IMR-90 (cell line): ENCODE data around the gene EPB41L3. TPM values are rescaled to one million over a fixed set of nuclear protein-coding genes. Genes with fewer than 3 reads are reported as not detected.

Experiments used
- ATAC-seq: fragments of 200-7000 bp; cut with Tn5 transposase; 2 replicates; pipeline ENCODE4 v1.9.1; 2020; ENCODE audit warnings: low read depth, mild to moderate bottlenecking, moderate library complexity
- BruUV-seq: library from RNA; stranded (reverse); fragments of 400-500 nt; replicated peaks from 2 replicates; lab custom pipeline; 2021; lab: Mats Ljungman, UMichigan
- CTCF ChIA-PET: fragments of 300-600 bp; formaldehyde crosslinking; extraction: SDS; loops from one replicate; lab custom pipeline; 2021; ENCODE audit warnings: antibody characterized with exemption; lab: Yijun Ruan, JAX
- POLR2A ChIA-PET: fragments of 300-600 bp; sonication (Branson Sonifier 250); formaldehyde crosslinking; loops from one replicate; lab custom pipeline; 2022; ENCODE audit warnings: antibody characterized with exemption; ENCODE audit not compliant: unreplicated experiment; lab: Charles Lee
- DNase-seq: peaks from one replicate; pipeline ENCODE4 v3.0.0; 2013
- H2AFZ ChIP-seq: replicated peaks from 2 replicates; pipeline ENCODE3; 2013; ENCODE audit warnings: low read length, mild to moderate bottlenecking; ENCODE audit not compliant: poor library complexity
- H2AK5ac ChIP-seq: 2 replicates; pipeline ENCODE4 v1.6.1; 2013; ENCODE audit warnings: low read depth, low read length, inconsistent platforms
- H2AK9ac ChIP-seq: replicated peaks from 2 replicates; pipeline ENCODE3; 2013; ENCODE audit warnings: mild to moderate bottlenecking, low read depth, low read length, moderate library complexity; ENCODE audit not compliant: poor library complexity
- H2BK120ac ChIP-seq: 2 replicates; pipeline ENCODE4 v1.6.1; 2013; ENCODE audit warnings: low read depth, low read length, inconsistent platforms
- H2BK15ac ChIP-seq: 3 replicates; pipeline ENCODE4 v1.6.1; 2013; ENCODE audit warnings: low read depth, low read length, inconsistent platforms
- H2BK20ac ChIP-seq: 2 replicates; pipeline ENCODE4 v1.6.1; 2013; ENCODE audit warnings: low read depth, mild to moderate bottlenecking, inconsistent platforms, low read length, moderate library complexity
- H2BK5ac ChIP-seq: 2 replicates; pipeline ENCODE4 v1.6.1; 2013; ENCODE audit warnings: mild to moderate bottlenecking, low read depth, low read length, inconsistent platforms; ENCODE audit not compliant: poor library complexity, severe bottlenecking
- H3K14ac ChIP-seq: replicated peaks from 2 replicates; pipeline ENCODE4 v1.6.1; 2013; ENCODE audit warnings: low read depth, low read length, inconsistent platforms
- H3K18ac ChIP-seq: 2 replicates; pipeline ENCODE4 v1.6.1; 2013; ENCODE audit warnings: low read depth, low read length, control low read depth
- H3K23ac ChIP-seq: 2 replicates; pipeline ENCODE4 v1.6.1; 2013; ENCODE audit warnings: low read depth, low read length, inconsistent platforms
- H3K27ac ChIP-seq: 2 replicates; pipeline ENCODE4 v1.5.1; 2013; ENCODE audit warnings: mild to moderate bottlenecking, control low read depth, low read length; ENCODE audit not compliant: insufficient read depth
- H3K27me3 ChIP-seq: 2 replicates; pipeline ENCODE4 v1.6.1; 2013; ENCODE audit warnings: low read length; ENCODE audit not compliant: control insufficient read depth, insufficient read depth
- H3K36me3 ChIP-seq: 2 replicates; pipeline ENCODE4 v1.6.1; 2013; ENCODE audit warnings: low read length, mixed read lengths; ENCODE audit not compliant: control insufficient read depth, insufficient read depth
- H3K4ac ChIP-seq: 2 replicates; pipeline ENCODE4 v1.6.1; 2013; ENCODE audit warnings: low read depth, low read length, inconsistent platforms
- H3K4me1 ChIP-seq: 2 replicates; pipeline ENCODE4 v1.6.1; 2013; ENCODE audit warnings: low read length, mixed read lengths; ENCODE audit not compliant: control insufficient read depth, insufficient read depth
- H3K4me2 ChIP-seq: 2 replicates; pipeline ENCODE4 v1.6.1; 2013; ENCODE audit warnings: low read depth, mild to moderate bottlenecking, control low read depth, low read length, moderate library complexity
- H3K4me3 ChIP-seq: 2 replicates; pipeline ENCODE4 v1.5.1; 2013; ENCODE audit warnings: low read depth, mild to moderate bottlenecking, control low read depth, low read length, moderate library complexity; ENCODE audit not compliant: insufficient read depth
- H3K56ac ChIP-seq: 2 replicates; pipeline ENCODE4 v1.6.1; 2013; ENCODE audit warnings: low read length, inconsistent platforms; ENCODE audit not compliant: insufficient read depth; ENCODE audit errors: extremely low read depth
- H3K79me1 ChIP-seq, 2 experiments: 2 replicates each; pipeline ENCODE4 v1.6.1; 2013; ENCODE audit warnings: low read length in 2 of 2, inconsistent platforms in 1 of 2, low read depth in 1 of 2
- H3K9ac ChIP-seq: 2 replicates; pipeline ENCODE4 v1.6.1; 2013; ENCODE audit warnings: low read depth, low read length, control low read depth
- H3K9me1 ChIP-seq: 2 replicates; pipeline ENCODE4 v1.6.1; 2013; ENCODE audit warnings: low read length, inconsistent platforms; ENCODE audit not compliant: insufficient read depth
- H3K9me3 ChIP-seq: 2 replicates; pipeline ENCODE4 v1.6.1; 2013; ENCODE audit warnings: low read length; ENCODE audit not compliant: control insufficient read depth, insufficient read depth
- H4K20me1 ChIP-seq: 2 replicates; pipeline ENCODE4 v1.6.1; 2013; ENCODE audit warnings: low read length, inconsistent platforms; ENCODE audit not compliant: insufficient read depth
- H4K5ac ChIP-seq: 2 replicates; pipeline ENCODE4 v1.6.1; 2013; ENCODE audit warnings: mild to moderate bottlenecking, low read depth, low read length, control low read depth
- H4K8ac ChIP-seq, 2 experiments: 2 replicates each; pipeline ENCODE4 v1.6.1; 2013; ENCODE audit warnings: low read depth in 2 of 2, low read length in 2 of 2, control low read depth in 1 of 2, inconsistent platforms in 1 of 2
- H4K91ac ChIP-seq: 2 replicates; pipeline ENCODE4 v1.6.1; 2013; ENCODE audit warnings: low read depth, low read length, inconsistent platforms; ENCODE audit not compliant: insufficient read depth
- BHLHE40 ChIP-seq: fragments of 150-350 bp; IDR thresholded peaks from 2 replicates; pipeline ENCODE4 v1.6.1; 2016; ENCODE audit warnings: mild to moderate bottlenecking, low read depth, low read length
- CEBPB ChIP-seq: IDR thresholded peaks from 2 replicates; pipeline ENCODE4 v1.6.1; 2012; ENCODE audit warnings: low read depth, low read length, improper control_type of control experiment
- CHD1 ChIP-seq: IDR thresholded peaks from 2 replicates; pipeline ENCODE4 v1.6.1; 2012; ENCODE audit warnings: low read depth, low read length, improper control_type of control experiment
- CTCF ChIP-seq: conservative IDR thresholded peaks from 2 replicates; pipeline ENCODE4 v1.5.1; 2012; ENCODE audit warnings: mild to moderate bottlenecking, low read depth, low read length, improper control_type of control experiment
- FOS ChIP-seq: fragments of 150-350 bp; IDR thresholded peaks from 2 replicates; pipeline ENCODE4 v1.6.1; 2016; ENCODE audit warnings: low read depth, low read length
- MAFK ChIP-seq: IDR thresholded peaks from 2 replicates; pipeline ENCODE4 v1.6.1; 2012; ENCODE audit warnings: low read depth, low read length, improper control_type of control experiment
- MAZ ChIP-seq: IDR thresholded peaks from 2 replicates; pipeline ENCODE4 v1.6.1; 2012; ENCODE audit warnings: low read depth, mild to moderate bottlenecking, low read length, improper control_type of control experiment, moderate library complexity, borderline replicate concordance
- MXI1 ChIP-seq: IDR thresholded peaks from 2 replicates; pipeline ENCODE4 v1.6.1; 2012; ENCODE audit warnings: low read depth, mild to moderate bottlenecking, low read length, moderate library complexity, borderline replicate concordance
- NFE2L2 ChIP-seq: fragments of 150-350 bp; IDR thresholded peaks from 2 replicates; pipeline ENCODE4 v1.6.1; 2016; ENCODE audit warnings: low read depth, mild to moderate bottlenecking, low read length
- POLR2A ChIP-seq: IDR thresholded peaks from 2 replicates; pipeline ENCODE4 v1.6.1; 2012; ENCODE audit warnings: mild to moderate bottlenecking, low read depth, low read length
- RAD21 ChIP-seq: IDR thresholded peaks from 2 replicates; pipeline ENCODE4 v1.6.1; 2012; ENCODE audit warnings: low read length, improper control_type of control experiment
- RCOR1 ChIP-seq: IDR thresholded peaks from 2 replicates; pipeline ENCODE4 v1.6.1; 2012; ENCODE audit warnings: mild to moderate bottlenecking, low read length, improper control_type of control experiment; ENCODE audit not compliant: insufficient replicate concordance
- RFX5 ChIP-seq: IDR thresholded peaks from 2 replicates; pipeline ENCODE4 v1.8.0; 2012; ENCODE audit warnings: low read depth, mild to moderate bottlenecking, low read length, moderate library complexity
- SMC3 ChIP-seq: fragments of 150-350 bp; IDR thresholded peaks from 2 replicates; pipeline ENCODE4 v1.6.1; 2016; ENCODE audit warnings: low read depth, mild to moderate bottlenecking, antibody characterized with exemption, low read length, moderate library complexity
- WGBS, 2 experiments: methylation state at CpG; one replicate each; pipeline versions ENCODE4 v1.1.5 to v1.1.7; 2013; ENCODE audit warnings: missing lambda C conversion rate in 2 of 2; ENCODE audit not compliant: insufficient read length in 1 of 2; ENCODE audit errors: extremely low coverage in 2 of 2; 5-methylcytosine and 5-hydroxymethylcytosine counted together
- dilution Hi-C: fragments of 300-500 bp; cut with HindIII; formaldehyde crosslinking; loops from one replicate; pipeline ENCODE4 v1.14.3; 2018; ENCODE audit warnings: low sequenced_read_pairs; ENCODE audit not compliant: unreplicated experiment
- in situ Hi-C: fragments of 300-500 bp; cut with MboI; formaldehyde crosslinking; loops from 3 replicates; pipeline ENCODE4 v1.14.3; 2019; ENCODE audit warnings: low sequenced_read_pairs, inconsistent platforms, mixed read lengths
- intact Hi-C: fragments of 100-400 bp; cut with micrococcal nuclease; formaldehyde crosslinking; loops from 2 replicates; pipeline ENCODE4 v1.10.0; 2022
- polyA plus RNA-seq, 3 experiments: library from polyadenylated mRNA; depleted of rRNA; stranded (reverse); fragments of >200 nt; gene quantifications; 2 replicates each; pipeline ENCODE4 v1.2.3, GENCODE V29; 2012; ENCODE audit warnings: low replicate concordance in 1 of 3
- total RNA-seq: library from RNA; depleted of rRNA; stranded (reverse); fragments of >200 nt; gene quantifications from 2 replicates; pipeline ENCODE4 v1.2.3, GENCODE V29; 2012
- TF ChIP-seq, protein P1 (sequence below): fragments of 150-350 bp; IDR thresholded peaks from 2 replicates; pipeline ENCODE4 v1.6.1; 2016; ENCODE audit warnings: low read depth, mild to moderate bottlenecking, low read length, moderate library complexity, borderline replicate concordance
- TF ChIP-seq, protein P2 (sequence below): fragments of 150-350 bp; IDR thresholded peaks from 2 replicates; pipeline ENCODE4 v1.6.1; 2017; ENCODE audit warnings: mild to moderate bottlenecking, antibody characterized with exemption, low read length, low read depth

The EPB41L3 gene
- total and polyA plus RNA-seq, 2 of the 4 experiments (the other 2 are of a cell fraction), result 36.6 to 70.3 TPM

- Histone ChIP-seq H3K9ac (no peak overlapping the region), H2BK120ac (no peak overlapping the region), H2AFZ (no peak overlapping the region), H4K91ac (no peak overlapping the region), H2BK5ac (no peak overlapping the region), H4K20me1 (peaks cover 8% of the 10 kb centered on the region; the same call in 1 of the 2 replicates), H2AK5ac (no peak overlapping the region), H2BK20ac (no peak overlapping the region), H4K5ac (no peak overlapping the region), H3K4me2 (no peak overlapping the region), H3K9me3 (no peaks in the 10 kb centered on the region; the same call in 1 of the 2 replicates), H3K4me3 (no peak overlapping the region), H3K18ac (no peak overlapping the region; the same call in 1 of the 2 replicates), H2BK15ac (no peak overlapping the region), H3K14ac (no peak overlapping the region), H3K27ac (no peak overlapping the region), H2AK9ac (no peak overlapping the region), H3K56ac (no peak overlapping the region), H3K27me3 (no peaks in the 10 kb centered on the region), H3K9me1 (peaks cover 4% of the 10 kb centered on the region; the same call in 1 of the 2 replicates), H3K4me1 (peaks cover 2% of the 10 kb centered on the region; the same call in 1 of the 2 replicates), H3K4ac (no peak overlapping the region), H3K36me3 (no peaks in the 10 kb centered on the region), H3K79me1 (peaks cover 10 to 31% of the 10 kb centered on the region in 2 experiments), H3K23ac (no peak overlapping the region), H4K8ac (no peak overlapping the region)
- WGBS, 2 experiments, result no CpG with 5 or more reads among the region's 8 CpGs
- DNase-seq, result no peak
- dilution Hi-C loops, result no loop called here
- no TSS peak for BruUV-seq
- TF ChIP-seq NFE2L2 (no peak), BHLHE40 (no peak), RFX5 (no peak), RAD21 (no peak), SMC3 (no peak), MXI1 (no peak), FOS (no peak), RCOR1 (no peak), CEBPB (no peak), MAFK (no peak), MAZ (no peak), POLR2A (no peak), CHD1 (no peak), CTCF (no peak)
- TF ChIP-seq, protein P1, sequence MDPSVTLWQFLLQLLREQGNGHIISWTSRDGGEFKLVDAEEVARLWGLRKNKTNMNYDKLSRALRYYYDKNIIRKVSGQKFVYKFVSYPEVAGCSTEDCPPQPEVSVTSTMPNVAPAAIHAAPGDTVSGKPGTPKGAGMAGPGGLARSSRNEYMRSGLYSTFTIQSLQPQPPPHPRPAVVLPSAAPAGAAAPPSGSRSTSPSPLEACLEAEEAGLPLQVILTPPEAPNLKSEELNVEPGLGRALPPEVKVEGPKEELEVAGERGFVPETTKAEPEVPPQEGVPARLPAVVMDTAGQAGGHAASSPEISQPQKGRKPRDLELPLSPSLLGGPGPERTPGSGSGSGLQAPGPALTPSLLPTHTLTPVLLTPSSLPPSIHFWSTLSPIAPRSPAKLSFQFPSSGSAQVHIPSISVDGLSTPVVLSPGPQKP, result no peak
- TF ChIP-seq, protein P2, sequence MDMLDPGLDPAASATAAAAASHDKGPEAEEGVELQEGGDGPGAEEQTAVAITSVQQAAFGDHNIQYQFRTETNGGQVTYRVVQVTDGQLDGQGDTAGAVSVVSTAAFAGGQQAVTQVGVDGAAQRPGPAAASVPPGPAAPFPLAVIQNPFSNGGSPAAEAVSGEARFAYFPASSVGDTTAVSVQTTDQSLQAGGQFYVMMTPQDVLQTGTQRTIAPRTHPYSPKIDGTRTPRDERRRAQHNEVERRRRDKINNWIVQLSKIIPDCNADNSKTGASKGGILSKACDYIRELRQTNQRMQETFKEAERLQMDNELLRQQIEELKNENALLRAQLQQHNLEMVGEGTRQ, result no peak
- no peak for ATAC-seq
- in situ Hi-C loops, result no loop called here
- CTCF ChIA-PET, result no interaction called here
- POLR2A ChIA-PET, result no interaction called here
- intact Hi-C loops, result no loop called here
Observed at GRCh38 chr18:5530629-5531178, 13.1 kb downstream of the EPB41L3 start.
